Chondrocyte (in vitro differentiated cells): ENCODE measurements around the gene MRAP. TPM values are rescaled to one million over a fixed set of nuclear protein-coding genes. Genes with fewer than 3 reads are reported as not detected.

Experiments
- DNase-seq: peaks from one replicate; pipeline ENCODE4 v3.0.0; 2021; ENCODE audit warnings: mixed read lengths, low spot score
- H3K27ac Mint-ChIP-seq: one replicate; pipeline ENCODE4 v1.8.0; 2021; ENCODE audit warnings: mild to moderate bottlenecking, moderate library complexity, mixed read lengths; ENCODE audit not compliant: unreplicated experiment
- H3K27me3 Mint-ChIP-seq: 2 replicates; pipeline ENCODE4 v1.8.0; 2021; ENCODE audit warnings: low read depth, mixed read lengths
- H3K36me3 Mint-ChIP-seq: 2 replicates; pipeline ENCODE4 v1.8.0; 2021; ENCODE audit warnings: low read depth, mixed read lengths
- H3K4me1 Mint-ChIP-seq: 2 replicates; pipeline ENCODE4 v1.8.0; 2021; ENCODE audit warnings: low read depth, mild to moderate bottlenecking, mixed read lengths
- H3K4me3 Mint-ChIP-seq: one replicate; pipeline ENCODE4 v1.8.0; 2021; ENCODE audit warnings: mild to moderate bottlenecking, moderate library complexity, mixed read lengths; ENCODE audit not compliant: unreplicated experiment
- H3K9me3 Mint-ChIP-seq: 2 replicates; pipeline ENCODE4 v1.8.0; 2021; ENCODE audit warnings: low read depth, mixed read lengths
- total RNA-seq: library from RNA; stranded (reverse); gene quantifications from 3 replicates; pipeline ENCODE4 v1.2.1, GENCODE V29; 2021
- TF ChIP-seq, protein P1 (sequence below): fragments of 200-600 bp; sonication (generic); IDR thresholded peaks from 2 replicates; pipeline ENCODE4 v1.5.0; 2021; ENCODE audit warnings: antibody characterized with exemption, mild to moderate bottlenecking, moderate library complexity

The MRAP gene
- total RNA-seq, 1 donor from 2014 or later: not detected

DNA sequence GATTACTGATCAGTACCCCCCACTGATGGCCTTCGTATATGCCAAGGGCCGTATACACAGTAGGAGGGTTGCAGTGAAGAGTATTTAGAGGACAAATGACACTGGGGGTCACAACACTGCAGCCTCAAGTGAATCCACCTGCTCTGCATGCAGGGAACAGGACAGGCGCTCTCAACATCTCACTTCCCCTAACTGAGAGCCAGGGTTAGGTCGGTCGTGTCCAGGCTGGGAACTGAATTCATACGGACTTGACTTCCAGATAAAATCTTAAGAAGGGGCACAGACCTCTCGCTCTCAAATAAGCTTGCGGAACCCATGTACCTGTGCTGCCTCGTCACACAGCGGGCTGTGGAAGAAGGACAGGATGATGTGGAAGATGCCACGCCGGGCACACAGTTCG lies 22.8 kb downstream of the MRAP start:
- Mint-ChIP-seq H3K36me3 (peaks cover 48% of the 10 kb centered on the region), H3K27me3 (no peaks in the 10 kb centered on the region), H3K4me1 (no peaks in the 10 kb centered on the region), H3K9me3 (no peaks in the 10 kb centered on the region), H3K27ac (no peak overlapping the region), H3K4me3 (no peak overlapping the region)
- TF ChIP-seq, protein P1, sequence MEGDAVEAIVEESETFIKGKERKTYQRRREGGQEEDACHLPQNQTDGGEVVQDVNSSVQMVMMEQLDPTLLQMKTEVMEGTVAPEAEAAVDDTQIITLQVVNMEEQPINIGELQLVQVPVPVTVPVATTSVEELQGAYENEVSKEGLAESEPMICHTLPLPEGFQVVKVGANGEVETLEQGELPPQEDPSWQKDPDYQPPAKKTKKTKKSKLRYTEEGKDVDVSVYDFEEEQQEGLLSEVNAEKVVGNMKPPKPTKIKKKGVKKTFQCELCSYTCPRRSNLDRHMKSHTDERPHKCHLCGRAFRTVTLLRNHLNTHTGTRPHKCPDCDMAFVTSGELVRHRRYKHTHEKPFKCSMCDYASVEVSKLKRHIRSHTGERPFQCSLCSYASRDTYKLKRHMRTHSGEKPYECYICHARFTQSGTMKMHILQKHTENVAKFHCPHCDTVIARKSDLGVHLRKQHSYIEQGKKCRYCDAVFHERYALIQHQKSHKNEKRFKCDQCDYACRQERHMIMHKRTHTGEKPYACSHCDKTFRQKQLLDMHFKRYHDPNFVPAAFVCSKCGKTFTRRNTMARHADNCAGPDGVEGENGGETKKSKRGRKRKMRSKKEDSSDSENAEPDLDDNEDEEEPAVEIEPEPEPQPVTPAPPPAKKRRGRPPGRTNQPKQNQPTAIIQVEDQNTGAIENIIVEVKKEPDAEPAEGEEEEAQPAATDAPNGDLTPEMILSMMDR: no peak
- DNase-seq: no peak

DNA sequence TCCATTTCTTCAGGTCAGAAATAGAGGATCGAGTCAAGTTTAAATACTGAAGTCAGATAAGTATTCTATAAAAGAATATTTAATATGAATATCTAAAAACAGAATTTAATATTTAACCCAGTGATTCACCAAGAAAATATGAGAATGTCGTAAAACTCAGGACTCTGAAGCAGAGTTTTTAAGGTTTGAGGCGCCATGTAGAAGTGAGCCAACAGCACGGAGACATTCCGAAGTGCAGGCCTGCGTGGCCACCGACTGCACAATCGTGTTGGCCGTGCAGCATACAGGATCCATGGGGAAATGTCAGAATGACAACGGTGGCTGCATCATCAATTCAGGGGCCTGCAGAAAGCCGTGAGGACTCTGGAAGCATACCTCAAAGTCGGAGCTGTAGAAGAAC lies 23.4 kb downstream of the MRAP start:
- Mint-ChIP-seq H3K27ac (no peak overlapping the region), H3K36me3 (peaks cover 51% of the 10 kb centered on the region), H3K9me3 (no peaks in the 10 kb centered on the region), H3K4me3 (no peak overlapping the region), H3K27me3 (no peaks in the 10 kb centered on the region), H3K4me1 (no peaks in the 10 kb centered on the region)
- TF ChIP-seq, protein P1: no peak
- DNase-seq: no peak

DNA sequence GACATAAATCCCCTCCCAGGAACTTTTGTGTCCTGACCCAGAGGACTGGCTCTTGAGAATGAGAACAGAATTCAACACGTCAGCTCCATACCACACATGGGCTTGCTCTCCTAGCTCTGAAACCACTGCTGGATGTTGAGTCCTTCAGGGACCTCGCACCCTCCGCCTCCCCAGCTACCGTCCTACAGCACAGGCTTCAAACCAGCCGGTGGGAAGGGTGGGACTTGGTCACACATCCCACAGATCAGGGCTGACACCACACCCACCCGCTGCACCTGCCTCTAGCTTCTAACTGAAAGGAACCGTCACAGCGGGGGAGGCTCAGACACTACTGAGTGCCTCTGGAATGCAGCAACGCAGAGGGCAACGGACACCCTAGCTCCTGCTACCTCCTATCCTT lies 24.0 kb downstream of the MRAP start:
- Mint-ChIP-seq H3K4me1 (peaks cover 1% of the 10 kb centered on the region), H3K27ac (no peak overlapping the region), H3K4me3 (no peak overlapping the region), H3K9me3 (no peaks in the 10 kb centered on the region), H3K27me3 (no peaks in the 10 kb centered on the region), H3K36me3 (peaks cover 49% of the 10 kb centered on the region)
- TF ChIP-seq, protein P1: no peak
- DNase-seq: no peak

DNA sequence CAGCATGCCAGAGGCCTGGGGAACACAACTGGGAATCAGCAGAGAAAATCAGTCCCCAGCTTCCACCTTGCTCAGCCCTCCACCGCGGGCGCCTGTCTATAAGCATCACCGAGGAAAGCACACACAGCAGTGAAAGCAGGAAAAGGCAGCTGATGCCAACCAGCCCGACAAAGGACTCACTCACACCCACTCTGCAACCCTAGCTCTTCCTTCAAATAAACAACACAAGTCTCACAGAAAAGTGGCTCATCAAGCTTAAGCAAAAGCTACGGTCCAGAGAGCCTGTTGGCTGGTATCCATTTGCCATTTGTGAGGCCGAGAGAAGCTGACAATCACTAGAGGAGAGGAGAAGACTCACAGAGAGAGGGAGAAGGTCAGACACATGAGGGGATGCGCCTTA lies 27.1 kb downstream of the MRAP start:
- H3K9me3 Mint-ChIP-seq: no peaks in the 10 kb centered on the region
- no peak overlapping the region for H3K27ac Mint-ChIP-seq
- H3K4me3 Mint-ChIP-seq: no peak overlapping the region
- H3K27me3 Mint-ChIP-seq: no peaks in the 10 kb centered on the region
- no peak for DNase-seq
- TF ChIP-seq, protein P1: no peak
- peaks cover 24% of the 10 kb centered on the region for H3K4me1 Mint-ChIP-seq
- H3K36me3 Mint-ChIP-seq: peaks cover 46% of the 10 kb centered on the region

DNA sequence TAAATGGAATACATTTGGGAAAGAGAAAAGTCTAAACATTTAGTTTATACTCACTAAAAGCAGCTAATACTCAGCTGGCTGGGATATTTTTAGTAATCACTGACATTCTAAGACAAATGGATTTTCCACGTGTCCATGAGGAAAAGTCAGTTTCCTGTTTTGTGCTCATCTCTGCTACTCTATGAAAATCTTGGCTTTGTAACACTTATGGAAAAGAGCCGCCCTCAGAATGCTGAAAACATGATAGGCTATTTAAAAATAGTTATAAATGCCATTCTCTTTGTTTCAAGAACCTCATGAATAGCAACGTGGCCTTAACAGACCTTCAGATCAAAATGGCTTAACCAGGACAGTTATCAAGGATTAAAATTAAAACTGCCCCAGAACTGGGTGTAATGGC lies 29.9 kb downstream of the MRAP start:
- Mint-ChIP-seq H3K4me1 (peaks cover 24% of the 10 kb centered on the region), H3K27me3 (no peaks in the 10 kb centered on the region), H3K4me3 (no peak overlapping the region), H3K9me3 (peaks cover 5% of the 10 kb centered on the region), H3K27ac (peak overlapping the region; percentile 73), H3K36me3 (peaks cover 53% of the 10 kb centered on the region)
- no peak for DNase-seq
- TF ChIP-seq, protein P1: no peak
